ENCODE data around the gene AP4B1. TPM values are rescaled to one million over a fixed set of nuclear protein-coding genes. Genes with fewer than 3 reads are reported as not detected.

The AP4B1 gene
- total and polyA plus RNA-seq, 9 of the 15 experiments (the other 6 are each of a cell fraction or from before 2014, with no cell fraction given), result 15.8 to 36.5 (median 24.6) TPM

DNA sequence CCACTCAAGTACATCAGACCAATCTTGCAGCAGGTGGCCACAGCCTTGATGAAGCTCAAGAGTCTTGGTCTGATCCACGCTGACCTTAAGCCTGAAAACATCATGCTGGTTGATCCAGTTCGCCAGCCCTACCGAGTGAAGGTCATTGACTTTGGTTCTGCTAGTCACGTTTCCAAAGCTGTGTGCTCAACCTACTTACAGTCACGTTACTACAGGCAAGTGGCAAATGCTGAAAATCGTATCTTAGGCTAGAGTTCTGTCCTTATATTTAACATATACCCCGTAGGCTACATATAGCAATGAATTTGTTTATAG is 36.6 kb upstream of the AP4B1 start:
- intact Hi-C loops (cut with micrococcal nuclease), result no loop called here
- TF ChIP-seq ZFP36 (IDR thresholded peaks at IDR 0.05; ENCODE audit: low read depth, low read length, partially characterized antibody) (no peak), PRDM10 (IDR thresholded peaks at IDR 0.05; ENCODE audit: partially characterized antibody) (no peak), ZKSCAN1 (IDR thresholded peaks at IDR 0.05; ENCODE audit: low read depth, low read length) (no peak), NFE2 (IDR thresholded peaks at IDR 0.05; ENCODE audit: low read depth) (no peak), ZNF57 (CRISPR knock-in tag; IDR thresholded peaks at IDR 0.05) (no peak), ZNF431 (CRISPR knock-in tag; IDR thresholded peaks at IDR 0.05) (no peak), SLC30A9 (CRISPR knock-in tag; IDR thresholded peaks at IDR 0.05) (no peak), PHF21A (IDR thresholded peaks at IDR 0.05; ENCODE audit: borderline replicate concordance, low read depth) (no peak)
- FAIRE-seq (no peak), DNase-seq (ENCODE audit: extremely low read depth in 1 of 4, low spot score in 3 of 4) (no peak), ATAC-seq (no peak)
- Histone ChIP-seq H3K4me1 (replicated peaks in 1 of 2; ENCODE audit: control insufficient read depth in 2 of 2, insufficient read depth in 2 of 2, low read length in 2 of 2) (peaks cover 9 to 10% of the 10 kb centered on the region in 2 experiments; a peak in 3 of 5 replicates), H3K9ac (ENCODE audit: insufficient read depth in 1 of 2, low read depth in 2 of 2, low read length in 2 of 2) (no peak overlapping the region), H3K9me1 (ENCODE audit: control insufficient read depth, insufficient read depth, low read length) (no peaks in the 10 kb centered on the region), H3K79me2 (ENCODE audit: control insufficient read depth, insufficient read depth, low read length) (peaks cover 92% of the 10 kb centered on the region), H3K36me3 (ENCODE audit: control insufficient read depth, insufficient read depth, low read length) (peaks cover 55% of the 10 kb centered on the region), H3K9me3 (replicated peaks; ENCODE audit: control insufficient read depth, insufficient read depth, low read depth, low read length) (no peaks in the 10 kb centered on the region), H4K20me1 (replicated peaks; ENCODE audit: control insufficient read depth, insufficient read depth, low read length) (peaks cover 16% of the 10 kb centered on the region; the same call in 1 of the 2 replicates), H2AFZ (ENCODE audit: low read depth, low read length) (no peak overlapping the region), H3K27ac (ENCODE audit: extremely low read depth, low read depth, low read length) (no peak overlapping the region), H3K27me3 (ENCODE audit: control insufficient read depth in 2 of 2, insufficient read depth in 2 of 2, low read length in 2 of 2) (no peaks in the 10 kb centered on the region), H3K4me3 (no peak overlapping the region), H3K4me2 (ENCODE audit: insufficient read depth, low read length) (no peak overlapping the region)
- POLR2A ChIA-PET, result interaction anchor here (3.1 to 7.3 kb wide), 2 partner anchors 11 kb away, joined by 12 to 61 read pairs; partner anchors contain the start of gene HIPK1
- in situ Hi-C loops (cut with MboI), result no loop called here
- WGBS (ENCODE audit: insufficient coverage, low coverage, missing lambda C conversion rate), result 87% methylated on average over 7 of the region's 7 CpGs
- CTCF ChIA-PET (ENCODE audit: low intra/inter-chr PET ratio), result no interaction called here
- BruUV-seq (replicated peaks), result no TSS peak

Data from K562 (cell line).